Measurements from ENCODE around the gene MROH9.

MROH9 gene

DNA sequence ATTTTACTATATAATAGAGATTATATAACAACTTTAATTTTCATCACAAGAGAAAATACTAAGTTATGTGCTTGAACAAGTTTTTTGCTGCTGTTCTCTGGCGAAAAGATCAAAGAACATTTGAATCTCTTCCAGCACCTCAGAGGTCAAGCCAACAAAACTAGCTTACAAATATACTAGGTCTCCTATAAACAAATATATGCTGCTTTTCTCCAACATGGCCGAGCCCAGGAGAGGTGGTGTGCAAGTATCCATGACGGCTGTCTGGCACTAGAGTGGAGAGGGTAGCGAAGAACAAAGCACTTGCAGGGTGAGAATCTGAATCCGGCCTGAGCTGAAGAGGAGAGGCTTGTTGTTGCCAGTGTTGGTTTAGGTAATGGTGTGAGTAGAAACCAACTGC, 147.9 kb downstream of the MROH9 start:
- DNase-seq (ENCODE audit: low spot score): no peak
- TF ChIP-seq, protein P1, sequence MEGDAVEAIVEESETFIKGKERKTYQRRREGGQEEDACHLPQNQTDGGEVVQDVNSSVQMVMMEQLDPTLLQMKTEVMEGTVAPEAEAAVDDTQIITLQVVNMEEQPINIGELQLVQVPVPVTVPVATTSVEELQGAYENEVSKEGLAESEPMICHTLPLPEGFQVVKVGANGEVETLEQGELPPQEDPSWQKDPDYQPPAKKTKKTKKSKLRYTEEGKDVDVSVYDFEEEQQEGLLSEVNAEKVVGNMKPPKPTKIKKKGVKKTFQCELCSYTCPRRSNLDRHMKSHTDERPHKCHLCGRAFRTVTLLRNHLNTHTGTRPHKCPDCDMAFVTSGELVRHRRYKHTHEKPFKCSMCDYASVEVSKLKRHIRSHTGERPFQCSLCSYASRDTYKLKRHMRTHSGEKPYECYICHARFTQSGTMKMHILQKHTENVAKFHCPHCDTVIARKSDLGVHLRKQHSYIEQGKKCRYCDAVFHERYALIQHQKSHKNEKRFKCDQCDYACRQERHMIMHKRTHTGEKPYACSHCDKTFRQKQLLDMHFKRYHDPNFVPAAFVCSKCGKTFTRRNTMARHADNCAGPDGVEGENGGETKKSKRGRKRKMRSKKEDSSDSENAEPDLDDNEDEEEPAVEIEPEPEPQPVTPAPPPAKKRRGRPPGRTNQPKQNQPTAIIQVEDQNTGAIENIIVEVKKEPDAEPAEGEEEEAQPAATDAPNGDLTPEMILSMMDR (IDR thresholded peaks at IDR 0.05; ENCODE audit: borderline replicate concordance, control extremely low read depth, extremely low read depth, insufficient read depth, missing control alignments): no peak
- in situ Hi-C loops (cut with MboI; ENCODE audit: low sequenced_read_pairs, unreplicated experiment): no loop called here

DNA sequence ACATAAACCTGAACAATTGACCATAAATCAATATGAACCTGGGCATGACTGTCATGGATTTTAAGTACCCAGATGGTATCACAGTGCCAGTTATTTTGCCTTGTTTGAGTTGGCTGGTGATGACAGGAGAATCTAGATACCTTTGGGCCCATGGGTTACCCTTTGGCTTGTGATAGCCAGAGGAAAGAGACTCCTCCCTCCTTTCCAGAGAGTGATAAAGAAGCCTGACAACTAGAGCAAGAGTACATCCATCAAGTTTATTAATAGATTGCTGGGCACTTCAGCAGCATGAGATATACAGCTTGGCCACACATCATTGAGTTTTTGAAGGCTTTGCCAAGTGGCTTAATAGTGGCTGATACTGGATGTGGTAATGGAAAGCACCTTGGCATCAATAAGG, 148.8 kb downstream of the MROH9 start:
- TF ChIP-seq, protein P1 (IDR thresholded peaks at IDR 0.05; ENCODE audit: borderline replicate concordance, control extremely low read depth, extremely low read depth, insufficient read depth, missing control alignments): no peak
- DNase-seq (ENCODE audit: low spot score): no peak
- in situ Hi-C loops (cut with MboI; ENCODE audit: low sequenced_read_pairs, unreplicated experiment): no loop called here

DNA sequence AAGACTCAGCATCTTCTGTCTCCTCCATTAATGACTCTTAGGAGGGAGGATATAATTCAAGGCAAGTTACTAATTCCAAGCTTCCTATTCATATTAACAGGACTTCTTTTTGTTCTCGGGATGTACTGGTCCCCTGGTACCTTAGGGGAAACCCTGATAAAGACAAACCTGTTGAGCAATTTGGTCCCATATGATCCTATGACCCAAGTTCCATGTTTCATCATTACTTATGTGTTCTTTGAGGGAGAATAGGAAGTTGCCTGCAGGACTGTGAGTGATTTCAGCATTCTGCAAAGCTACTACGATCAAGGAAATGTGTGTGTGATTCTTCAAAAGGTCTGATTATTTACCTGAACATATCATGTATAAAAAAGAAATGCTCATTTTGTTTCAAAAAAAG, 149.5 kb downstream of the MROH9 start:
- in situ Hi-C loops (cut with MboI; ENCODE audit: low sequenced_read_pairs, unreplicated experiment): no loop called here
- TF ChIP-seq, protein P1 (IDR thresholded peaks at IDR 0.05; ENCODE audit: borderline replicate concordance, control extremely low read depth, extremely low read depth, insufficient read depth, missing control alignments): no peak
- DNase-seq (ENCODE audit: low spot score): no peak

DNA sequence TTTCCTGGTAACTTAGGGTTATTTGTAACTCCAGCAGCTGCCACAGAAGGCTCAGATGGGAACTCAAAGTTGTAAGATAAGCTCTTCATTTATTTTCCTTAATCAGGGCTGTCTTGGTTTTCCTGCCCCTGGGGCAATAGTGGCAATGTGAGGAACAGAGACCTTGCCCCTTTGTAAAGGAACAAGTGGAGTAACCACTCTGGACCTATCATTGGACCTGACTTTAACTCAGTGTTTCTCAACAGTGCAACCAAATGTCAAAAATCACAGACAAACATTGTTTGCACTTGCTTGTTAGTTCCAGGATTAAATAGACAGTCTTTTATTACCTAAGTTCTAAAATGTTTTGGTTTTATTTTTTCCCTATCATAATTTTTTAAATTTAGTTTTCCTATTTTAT, 152.6 kb downstream of the MROH9 start:
- in situ Hi-C loops (cut with MboI; ENCODE audit: low sequenced_read_pairs, unreplicated experiment): no loop called here
- TF ChIP-seq, protein P1 (IDR thresholded peaks at IDR 0.05; ENCODE audit: borderline replicate concordance, control extremely low read depth, extremely low read depth, insufficient read depth, missing control alignments): no peak
- DNase-seq (ENCODE audit: low spot score): no peak

DNA sequence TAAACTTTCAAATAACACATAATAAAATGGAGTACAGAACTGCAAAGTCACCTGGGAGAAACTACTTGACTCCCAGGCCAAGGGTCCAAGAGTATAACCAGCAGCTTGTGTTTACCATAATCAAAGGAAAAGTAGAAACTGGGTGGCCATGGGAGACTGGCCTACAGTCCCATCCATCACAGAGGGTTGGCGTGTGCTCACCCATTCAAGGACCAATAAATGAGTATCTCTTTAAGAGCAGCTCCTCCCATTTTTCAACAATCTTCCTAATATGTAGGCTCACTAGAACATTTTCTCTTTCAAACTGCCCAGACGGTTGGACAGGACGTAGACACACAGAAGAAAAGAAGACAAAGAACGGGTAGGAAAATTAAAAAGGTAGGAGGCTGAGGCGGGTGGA, 155.3 kb downstream of the MROH9 start, which contains the start of gene FMO3:
Gene FMO3 (plus strand): TSS at position 302 of the 400 bp plus-strand sequence. CDS start 1,754 bp downstream, outside the sequence.
- TF ChIP-seq, protein P1 (IDR thresholded peaks at IDR 0.05; ENCODE audit: borderline replicate concordance, control extremely low read depth, extremely low read depth, insufficient read depth, missing control alignments): no peak
- in situ Hi-C loops (cut with MboI; ENCODE audit: low sequenced_read_pairs, unreplicated experiment): no loop called here
- DNase-seq (ENCODE audit: low spot score): no peak

DNA sequence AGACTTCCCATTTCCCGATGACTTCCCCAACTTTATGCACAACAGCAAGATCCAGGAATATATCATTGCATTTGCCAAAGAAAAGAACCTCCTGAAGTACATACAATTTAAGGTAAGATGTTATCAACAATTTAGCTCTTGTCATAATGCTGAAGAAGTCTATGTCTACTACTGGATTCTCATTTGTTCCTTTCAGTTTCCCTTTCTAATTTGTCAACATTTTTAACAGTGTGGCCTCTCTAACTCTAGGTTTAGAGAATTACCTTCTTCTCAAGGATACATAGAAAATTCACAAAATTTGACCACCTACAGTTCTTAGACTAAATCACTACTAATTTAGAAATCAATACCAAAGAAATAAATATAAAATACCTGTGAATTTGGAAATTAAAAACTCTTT, 168.5 kb downstream of the MROH9 start:
- in situ Hi-C loops (cut with MboI; ENCODE audit: low sequenced_read_pairs, unreplicated experiment): no loop called here
- TF ChIP-seq, protein P1 (IDR thresholded peaks at IDR 0.05; ENCODE audit: borderline replicate concordance, control extremely low read depth, extremely low read depth, insufficient read depth, missing control alignments): no peak
- no peak for DNase-seq (ENCODE audit: low spot score)
